MM.1S (cell line): Measurements from ENCODE around the gene ZSCAN30.

Experiments
- DNase-seq: peaks from one replicate; pipeline ENCODE4 v3.0.0-alpha.2; 2015
- H2AFZ ChIP-seq: fragments of 300-600 bp; sonication (generic); 2 replicates; pipeline ENCODE4 v1.6.0; 2016; ENCODE audit warnings: antibody characterized with exemption, low read length
- H3F3A ChIP-seq: fragments of 300-600 bp; sonication (generic); 2 replicates; pipeline ENCODE4 v1.6.1; 2016; ENCODE audit warnings: mild to moderate bottlenecking, antibody characterized with exemption, low read length, moderate library complexity, mixed read lengths; ENCODE audit not compliant: insufficient read depth
- H3K27ac ChIP-seq: fragments of 300-600 bp; sonication (generic); 2 replicates; pipeline ENCODE4 v1.5.1; 2016; ENCODE audit warnings: mild to moderate bottlenecking, low read length
- H3K27me3 ChIP-seq: fragments of 300-600 bp; sonication (generic); replicated peaks from 2 replicates; pipeline ENCODE4 v1.6.0; 2016; ENCODE audit warnings: low read length; ENCODE audit not compliant: insufficient read depth
- H3K36me3 ChIP-seq: fragments of 300-600 bp; sonication (generic); replicated peaks from 2 replicates; pipeline ENCODE4 v1.6.1; 2016; ENCODE audit warnings: mild to moderate bottlenecking, low read length, mixed read lengths; ENCODE audit not compliant: insufficient read depth
- H3K4me1 ChIP-seq: fragments of 300-600 bp; sonication (generic); 2 replicates; pipeline ENCODE4 v1.6.1; 2016; ENCODE audit warnings: low read length, mixed read lengths
- H3K4me2 ChIP-seq: fragments of 300-600 bp; sonication (generic); 2 replicates; pipeline ENCODE4 v1.6.0; 2016; ENCODE audit warnings: low read depth, low read length
- H3K4me3 ChIP-seq: fragments of 300-600 bp; sonication (generic); 2 replicates; pipeline ENCODE4 v1.5.1; 2016; ENCODE audit warnings: low read length, mixed read lengths
- H3K79me2 ChIP-seq: fragments of 300-600 bp; sonication (generic); 2 replicates; pipeline ENCODE4 v1.6.1; 2016; ENCODE audit warnings: mixed run types, low read length, mixed read lengths
- H3K9ac ChIP-seq: fragments of 300-600 bp; sonication (generic); 2 replicates; pipeline ENCODE4 v1.6.1; 2016; ENCODE audit warnings: low read length, mixed read lengths
- H3K9me2 ChIP-seq: fragments of 300-600 bp; sonication (generic); replicated peaks from 2 replicates; pipeline ENCODE4 v1.6.1; 2016; ENCODE audit warnings: mild to moderate bottlenecking, low read length, mixed read lengths; ENCODE audit not compliant: insufficient read depth
- H3K9me3 ChIP-seq: fragments of 300-600 bp; sonication (generic); replicated peaks from 2 replicates; pipeline ENCODE4 v1.6.1; 2016; ENCODE audit warnings: mild to moderate bottlenecking, low read length, mixed read lengths; ENCODE audit not compliant: insufficient read depth
- H4K20me1 ChIP-seq: fragments of 300-600 bp; sonication (generic); 2 replicates; pipeline ENCODE4 v1.6.1; 2016; ENCODE audit warnings: mild to moderate bottlenecking, low read length, moderate library complexity, mixed read lengths; ENCODE audit not compliant: insufficient read depth
- CTCF ChIP-seq: fragments of 300-600 bp; sonication (generic); IDR thresholded peaks from 2 replicates; pipeline ENCODE4 v1.5.1; 2016; ENCODE audit warnings: antibody characterized with exemption, low read length, mixed read lengths
- EZH2 ChIP-seq: fragments of 300-600 bp; sonication (generic); optimal IDR thresholded peaks from 2 replicates; pipeline ENCODE3; 2017; ENCODE audit warnings: low read depth, mild to moderate bottlenecking, antibody characterized with exemption, low read length, mixed read lengths
- EZH2phosphoT487 ChIP-seq: fragments of 300-600 bp; sonication (generic); IDR thresholded peaks from 2 replicates; pipeline ENCODE4 v1.6.1; 2018; ENCODE audit warnings: antibody characterized with exemption, low read length

The ZSCAN30 gene

DNA sequence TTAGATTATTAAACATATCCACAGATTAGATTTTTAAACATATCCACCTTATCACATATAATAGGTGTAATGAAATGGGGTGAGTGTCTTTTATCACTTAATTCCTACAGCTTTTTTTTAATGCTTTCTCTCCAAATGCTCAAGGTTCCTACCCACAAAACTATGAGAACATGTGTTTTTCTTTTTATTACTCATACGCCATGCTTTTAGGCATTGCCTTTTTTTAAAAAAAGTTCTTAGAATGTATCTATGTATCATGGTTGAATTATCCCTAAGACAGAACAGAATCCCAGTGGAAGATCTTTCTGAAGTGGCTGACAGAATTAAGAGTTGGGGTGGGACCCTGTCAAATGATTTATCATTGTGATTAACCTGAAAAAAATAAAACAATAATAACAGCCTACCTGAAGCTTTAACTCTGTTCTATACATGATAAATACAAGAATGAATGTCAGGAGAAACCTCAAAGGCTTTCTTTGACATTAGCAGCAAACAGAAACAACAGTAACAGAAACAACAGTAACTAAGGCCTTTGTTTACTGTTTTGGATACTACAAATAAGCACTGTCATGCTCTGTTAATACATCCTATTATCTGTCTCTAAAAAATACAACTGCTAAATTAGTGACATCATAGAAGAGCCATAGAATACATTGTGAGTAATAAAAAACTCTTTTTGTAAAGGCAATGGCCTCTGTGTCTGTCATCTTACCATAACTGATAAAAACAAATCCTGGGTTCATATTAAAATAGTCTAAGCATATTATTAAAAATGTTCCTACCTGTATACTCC, 53.3 kb downstream of the ZSCAN30 start:
- Histone ChIP-seq H3K4me3 (no peak overlapping the region), H4K20me1 (no peaks in the 10 kb centered on the region), H3K4me2 (no peak overlapping the region), H3K27ac (no peak overlapping the region), H3K27me3 (no peaks in the 10 kb centered on the region), H3F3A (no peaks in the 10 kb centered on the region), H3K4me1 (0 out of 2 replicates have a peak, but pooled peaks cover 3% of the 10 kb centered on the region), H3K9me3 (no peaks in the 10 kb centered on the region), H3K36me3 (no peaks in the 10 kb centered on the region), H3K9ac (no peak overlapping the region), H3K9me2 (no peaks in the 10 kb centered on the region), H3K79me2 (no peaks in the 10 kb centered on the region), H2AFZ (no peak overlapping the region)
- TF ChIP-seq CTCF (no peak), EZH2phosphoT487 (no peak), EZH2 (no peak)
- DNase-seq: no peak

DNA sequence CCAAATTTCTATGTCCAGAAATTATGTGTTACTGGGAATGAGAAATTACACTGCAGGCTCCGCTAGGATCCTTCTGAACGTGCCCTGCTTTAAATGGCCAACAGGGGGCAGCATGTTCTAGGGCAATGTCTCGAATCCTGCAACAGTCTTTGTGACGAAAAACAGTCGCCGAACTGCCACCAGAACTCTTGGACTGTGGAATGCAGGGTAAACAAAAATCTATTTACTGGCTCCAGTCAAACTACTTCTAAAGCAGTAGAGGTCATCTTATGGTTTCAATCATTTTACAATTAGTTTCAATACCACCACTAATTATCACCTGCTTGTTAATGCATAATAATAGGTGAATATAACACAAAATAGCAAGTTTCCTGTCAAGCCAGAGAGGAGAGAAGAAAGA, 59.0 kb downstream of the ZSCAN30 start:
- H3K79me2 ChIP-seq: no peaks in the 10 kb centered on the region
- no peaks in the 10 kb centered on the region for H3K36me3 ChIP-seq
- H3K9me3 ChIP-seq: no peaks in the 10 kb centered on the region
- peak; percentile 89 for TF ChIP-seq CTCF
- TF ChIP-seq EZH2phosphoT487: no peak
- H3F3A ChIP-seq: no peaks in the 10 kb centered on the region
- H3K27ac ChIP-seq: no peak overlapping the region
- no peak overlapping the region; the same call in 1 of the 2 replicates for H3K4me3 ChIP-seq
- H2AFZ ChIP-seq: peak overlapping the region; percentile 59
- no peaks in the 10 kb centered on the region for H3K4me1 ChIP-seq
- H4K20me1 ChIP-seq: no peaks in the 10 kb centered on the region
- DNase-seq: peak; percentile 71
- peak overlapping the region; percentile 33; the same call in 1 of the 2 replicates for H3K4me2 ChIP-seq
- no peak overlapping the region for H3K9ac ChIP-seq
- no peaks in the 10 kb centered on the region for H3K27me3 ChIP-seq
- no peaks in the 10 kb centered on the region for H3K9me2 ChIP-seq

DNA sequence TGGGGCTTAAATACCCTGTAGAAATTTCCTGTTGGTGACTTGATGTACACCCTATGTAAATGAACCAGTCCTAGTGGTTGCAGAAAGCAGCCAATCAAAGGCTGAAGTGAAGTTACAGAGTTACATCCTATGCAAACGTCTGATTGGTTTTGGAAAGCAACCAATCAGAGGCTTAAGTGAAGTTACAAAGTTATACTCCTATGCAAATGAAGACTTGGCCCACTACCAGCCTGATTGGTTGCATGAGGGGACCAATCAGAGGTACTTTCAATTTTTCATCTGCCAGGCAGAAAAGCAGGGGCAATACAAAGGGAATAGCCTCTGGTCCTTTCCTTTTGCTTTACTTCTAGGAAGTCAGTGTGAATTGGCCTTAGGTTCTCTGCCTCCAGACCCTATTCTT, 62.8 kb downstream of the ZSCAN30 start:
- no peak for TF ChIP-seq EZH2
- no peak for TF ChIP-seq CTCF
- no peak for TF ChIP-seq EZH2phosphoT487
- no peak overlapping the region for H2AFZ ChIP-seq
- DNase-seq: no peak

More for the DNA sequence above, 62.8 kb downstream of the ZSCAN30 start:
- Histone ChIP-seq H3K27me3 (no peaks in the 10 kb centered on the region), H3K9me2 (no peaks in the 10 kb centered on the region), H3K4me1 (no peaks in the 10 kb centered on the region), H3F3A (no peaks in the 10 kb centered on the region), H3K9me3 (no peaks in the 10 kb centered on the region), H3K9ac (no peak overlapping the region), H4K20me1 (no peaks in the 10 kb centered on the region), H3K79me2 (no peaks in the 10 kb centered on the region), H3K36me3 (no peaks in the 10 kb centered on the region), H3K27ac (no peak overlapping the region), H3K4me3 (no peak overlapping the region), H3K4me2 (no peak overlapping the region)
